Activated naive CD4-positive, alpha-beta T cell treated with anti-CD3 and anti-CD28 coated beads for 36 hours (primary cell): Measurements from ENCODE around the gene DCDC1. TPM values are rescaled to one million over a fixed set of nuclear protein-coding genes. Genes with fewer than 3 reads are reported as not detected.
"Not testable (repeated sequence)": the region's sequence is repeated elsewhere in the genome, so short reads cannot be mapped to it uniquely, and the experiment has no call there.

Experiments used
- CTCF ChIA-PET: fragments of 350-600 bp; sonication (Branson Sonifier 250); formaldehyde crosslinking; loops from one replicate; lab custom pipeline; 2021; ENCODE audit warnings: antibody characterized with exemption; lab: Charles Lee
- DNase-seq: peaks from one replicate; pipeline ENCODE4 v3.0.0-alpha.2; 2020
- H3K27ac Mint-ChIP-seq: one replicate; pipeline ENCODE4 v1.8.0; 2021; ENCODE audit warnings: mild to moderate bottlenecking, mixed read lengths
- H3K27me3 Mint-ChIP-seq: one replicate; pipeline ENCODE4 v1.8.0; 2021; ENCODE audit warnings: low read depth, mixed read lengths
- H3K36me3 Mint-ChIP-seq: one replicate; pipeline ENCODE4 v1.8.0; 2021; ENCODE audit warnings: low read depth, mixed read lengths
- H3K4me1 Mint-ChIP-seq: one replicate; pipeline ENCODE4 v1.8.0; 2021; ENCODE audit warnings: low read depth, mixed read lengths
- H3K4me3 Mint-ChIP-seq: one replicate; pipeline ENCODE4 v1.8.0; 2021; ENCODE audit warnings: mild to moderate bottlenecking, moderate library complexity, mixed read lengths
- H3K9me3 Mint-ChIP-seq: one replicate; pipeline ENCODE4 v1.8.0; 2021; ENCODE audit warnings: mixed read lengths
- intact Hi-C: fragments of 100-400 bp; cut with micrococcal nuclease; formaldehyde crosslinking; loops from one replicate; pipeline ENCODE4 v1.15.1; 2023
- total RNA-seq, 2 experiments: library from RNA; stranded (reverse); gene quantifications; one replicate each; pipeline ENCODE4 v1.2.3, GENCODE V29; 2021

The DCDC1 gene
- total RNA-seq, 2 experiments from 2014 or later, result 0.25 TPM; not detected in 1

DNA sequence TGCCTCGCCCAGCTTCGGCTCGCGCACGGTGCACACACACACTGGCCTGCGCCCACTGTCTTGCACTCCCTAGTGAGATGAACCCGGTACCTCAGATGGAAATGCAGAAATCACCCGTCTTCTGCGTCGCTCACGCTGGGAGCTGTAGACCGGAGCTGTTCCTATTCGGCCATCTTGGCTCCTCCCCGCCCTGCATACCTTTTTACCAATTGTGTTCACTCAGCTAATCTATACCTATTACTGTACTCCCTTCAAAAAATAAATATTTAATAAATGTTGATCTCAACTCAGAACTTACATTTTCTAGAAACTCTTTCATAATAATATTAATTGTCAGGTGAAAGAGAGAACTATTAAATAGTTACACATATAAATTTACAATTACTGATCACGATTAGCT is 48.0 kb downstream of the DCDC1 start:
- H3K36me3 Mint-ChIP-seq, DNase-seq, H3K4me1 Mint-ChIP-seq, CTCF ChIA-PET, H3K4me3 Mint-ChIP-seq, H3K9me3 Mint-ChIP-seq, H3K27ac Mint-ChIP-seq, intact Hi-C loops, H3K27me3 Mint-ChIP-seq: not testable (repeated sequence)

DNA sequence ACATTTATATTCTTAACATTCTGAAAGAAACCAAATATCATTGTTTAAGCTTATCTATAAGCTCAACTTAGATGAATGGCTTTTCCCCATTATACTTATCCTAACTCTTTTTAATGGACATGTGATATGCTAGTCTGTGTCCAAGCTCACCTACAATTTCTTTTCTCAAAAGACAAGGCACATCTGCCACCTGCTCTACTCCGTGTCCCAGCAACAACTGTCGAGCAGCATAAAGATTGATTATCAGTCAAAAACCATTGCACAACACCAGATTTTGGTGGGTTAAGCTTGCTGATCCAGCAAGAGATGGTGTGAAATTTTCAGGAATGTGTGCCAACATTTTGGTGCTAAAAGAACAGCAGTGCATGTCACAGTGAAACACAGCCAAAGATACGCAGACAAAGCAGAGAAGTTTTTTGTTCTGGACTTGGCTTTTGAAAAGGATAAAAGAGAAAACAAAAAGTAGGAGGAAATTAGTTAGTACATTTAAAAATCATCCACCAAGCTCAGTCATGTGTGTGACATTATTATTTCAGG is 65.8 kb downstream of the DCDC1 start:
- Mint-ChIP-seq H3K4me3 (no peak overlapping the region), H3K27me3 (peaks cover 4% of the 10 kb centered on the region), H3K27ac (no peak overlapping the region), H3K36me3 (no peaks in the 10 kb centered on the region), H3K9me3 (no peaks in the 10 kb centered on the region), H3K4me1 (no peaks in the 10 kb centered on the region)
- no peak for DNase-seq
- intact Hi-C loops, result no loop called here
- CTCF ChIA-PET, result no interaction called here

DNA sequence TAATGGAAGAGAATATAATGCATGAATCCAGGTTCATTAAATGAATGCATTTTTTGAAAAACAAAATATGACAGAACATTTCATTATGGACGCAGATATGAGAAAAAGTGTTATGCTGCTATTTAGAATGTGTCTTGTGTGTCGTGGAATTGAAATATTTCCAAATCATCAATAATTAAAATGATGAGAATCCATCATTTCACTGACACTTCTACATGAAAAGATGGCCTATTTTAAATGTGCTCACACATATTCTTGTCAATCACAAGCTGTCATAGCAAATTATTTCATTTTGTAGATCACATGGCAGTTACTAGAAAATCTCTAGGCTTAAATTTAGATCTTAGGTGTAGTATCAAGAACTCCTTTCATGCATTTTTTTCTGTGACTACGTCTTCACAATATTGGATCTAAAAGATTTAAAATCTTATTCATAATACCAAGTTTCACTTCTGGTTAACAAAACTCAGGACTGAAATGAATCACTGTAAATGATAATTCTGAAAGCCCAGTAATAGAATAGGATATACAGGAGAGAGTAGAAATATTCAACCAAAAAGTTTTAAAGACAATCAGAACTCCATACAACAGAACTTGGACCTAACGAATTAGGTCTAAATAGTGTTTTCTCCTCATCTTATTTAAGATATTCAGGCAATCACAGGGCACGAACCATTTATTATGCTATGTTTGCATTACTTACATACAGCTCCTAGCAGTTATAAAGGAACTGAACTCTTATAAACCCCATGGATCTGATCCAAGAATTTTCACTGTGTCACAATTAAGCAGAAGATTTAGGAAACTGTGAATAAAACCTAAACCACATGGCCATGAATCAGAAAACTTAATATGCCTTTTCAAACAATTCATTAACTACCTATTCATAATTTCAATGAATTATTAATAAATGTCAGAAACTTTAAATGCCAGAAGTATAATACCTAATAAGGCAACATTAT is 67.7 kb downstream of the DCDC1 start:
- CTCF ChIA-PET, result no interaction called here
- DNase-seq, result no peak
- no peaks in the 10 kb centered on the region for H3K9me3 Mint-ChIP-seq
- H3K27me3 Mint-ChIP-seq, result peaks cover 1% of the 10 kb centered on the region
- intact Hi-C loops, result no loop called here
- H3K4me1 Mint-ChIP-seq, result no peaks in the 10 kb centered on the region
- H3K4me3 Mint-ChIP-seq, result no peak overlapping the region
- H3K27ac Mint-ChIP-seq, result no peak overlapping the region
- no peaks in the 10 kb centered on the region for H3K36me3 Mint-ChIP-seq

DNA sequence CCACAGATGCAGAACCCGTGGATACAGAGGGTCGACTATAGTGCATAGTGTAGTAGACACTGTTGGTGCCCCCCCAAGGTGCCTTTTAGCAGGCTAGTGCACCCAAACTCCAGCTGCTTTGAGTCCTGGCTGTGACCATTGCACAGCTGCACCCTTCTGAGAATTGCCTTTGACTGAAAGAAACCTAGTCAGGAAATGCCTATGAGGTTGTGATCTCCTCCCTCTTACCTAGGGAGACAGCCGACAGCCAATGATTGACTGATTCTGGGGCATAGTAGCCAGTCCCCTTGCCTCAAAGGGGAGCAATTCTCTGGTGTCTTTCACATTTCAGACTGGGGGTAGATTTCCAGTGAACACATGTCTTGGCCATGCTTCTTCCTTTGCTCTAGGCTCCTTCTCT is 74.2 kb downstream of the DCDC1 start:
- Mint-ChIP-seq H3K27ac (no peak overlapping the region), H3K9me3 (no peaks in the 10 kb centered on the region), H3K4me3 (no peak overlapping the region), H3K27me3 (peaks cover 6% of the 10 kb centered on the region), H3K4me1 (no peaks in the 10 kb centered on the region), H3K36me3 (no peaks in the 10 kb centered on the region)
- CTCF ChIA-PET, result no interaction called here
- intact Hi-C loops, result no loop called here
- no peak for DNase-seq

DNA sequence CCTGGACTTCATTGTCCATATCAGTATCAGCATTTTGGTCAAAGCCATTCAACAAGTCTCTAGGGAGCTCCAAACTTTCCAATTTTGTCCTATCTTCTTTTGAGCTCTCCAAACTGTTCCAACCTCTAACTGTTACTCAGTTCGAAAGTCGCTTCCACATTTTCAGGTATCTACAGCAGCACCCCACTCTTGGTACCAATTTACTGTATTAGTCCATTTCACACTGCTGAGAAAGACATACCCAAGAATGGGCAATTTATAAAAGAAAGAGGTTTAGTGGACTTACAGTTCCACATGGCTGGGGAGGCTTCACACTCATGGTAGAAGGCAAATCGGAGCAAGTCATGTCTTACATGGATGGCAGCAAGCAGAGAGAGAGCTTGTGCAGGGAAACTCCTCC is 96.0 kb downstream of the DCDC1 start:
- CTCF ChIA-PET, result not testable (repeated sequence)

DNA sequence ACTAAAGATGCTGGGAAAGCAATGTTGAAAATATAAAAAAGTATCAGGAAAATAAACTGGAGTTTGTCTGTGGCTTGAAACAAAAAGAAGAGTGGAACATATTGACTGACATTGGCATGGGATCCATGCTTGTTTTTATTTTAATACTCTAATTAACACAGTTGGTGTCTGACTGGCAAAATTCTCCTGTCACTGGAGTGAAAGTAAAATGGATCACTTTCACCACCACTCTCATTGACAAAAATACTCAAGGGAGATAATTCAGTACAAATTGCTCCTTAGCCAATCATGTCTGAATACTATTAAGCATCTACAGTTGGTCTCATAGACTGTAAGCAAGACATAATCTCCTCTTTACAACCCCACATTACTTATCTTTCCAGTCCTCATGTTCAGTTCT is 101.8 kb downstream of the DCDC1 start:
- no peaks in the 10 kb centered on the region for H3K4me1 Mint-ChIP-seq
- H3K27ac Mint-ChIP-seq, result no peak overlapping the region
- peaks cover 2% of the 10 kb centered on the region for H3K27me3 Mint-ChIP-seq
- H3K9me3 Mint-ChIP-seq, result peaks cover 11% of the 10 kb centered on the region
- DNase-seq, result no peak
- CTCF ChIA-PET, result no interaction called here
- H3K36me3 Mint-ChIP-seq, result no peaks in the 10 kb centered on the region
- intact Hi-C loops, result no loop called here
- H3K4me3 Mint-ChIP-seq, result no peak overlapping the region

More for the DNA sequence above, 96.0 kb downstream of the DCDC1 start:
- H3K4me3 Mint-ChIP-seq, H3K36me3 Mint-ChIP-seq, H3K27ac Mint-ChIP-seq, H3K27me3 Mint-ChIP-seq, intact Hi-C loops, DNase-seq, H3K4me1 Mint-ChIP-seq: not testable (repeated sequence)
- H3K9me3 Mint-ChIP-seq, result peaks cover 25% of the 10 kb centered on the region

DNA sequence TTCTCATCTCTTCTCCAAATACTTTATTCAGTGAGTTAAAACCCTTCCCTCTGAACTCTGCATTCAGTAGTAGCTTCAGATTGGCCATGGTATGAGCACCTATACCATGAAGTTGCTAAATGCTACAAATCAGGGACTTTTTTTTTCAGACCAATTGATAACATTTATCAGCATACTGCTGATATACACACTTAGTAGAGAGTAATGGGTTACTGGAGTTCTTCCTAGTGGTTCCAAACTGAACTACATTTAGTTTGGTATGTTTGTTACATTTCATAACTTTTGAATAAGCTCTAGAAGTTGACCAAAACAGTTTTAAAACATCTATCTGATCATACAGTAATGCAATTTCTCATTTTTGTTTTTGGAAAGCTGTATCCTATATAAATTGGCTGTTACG is 104.7 kb downstream of the DCDC1 start:
- Mint-ChIP-seq H3K9me3 (peaks cover 1% of the 10 kb centered on the region), H3K4me3 (no peak overlapping the region), H3K27ac (no peak overlapping the region), H3K36me3 (no peaks in the 10 kb centered on the region), H3K27me3 (peaks cover 2% of the 10 kb centered on the region), H3K4me1 (no peaks in the 10 kb centered on the region)
- CTCF ChIA-PET, result no interaction called here
- intact Hi-C loops, result no loop called here
- no peak for DNase-seq

DNA sequence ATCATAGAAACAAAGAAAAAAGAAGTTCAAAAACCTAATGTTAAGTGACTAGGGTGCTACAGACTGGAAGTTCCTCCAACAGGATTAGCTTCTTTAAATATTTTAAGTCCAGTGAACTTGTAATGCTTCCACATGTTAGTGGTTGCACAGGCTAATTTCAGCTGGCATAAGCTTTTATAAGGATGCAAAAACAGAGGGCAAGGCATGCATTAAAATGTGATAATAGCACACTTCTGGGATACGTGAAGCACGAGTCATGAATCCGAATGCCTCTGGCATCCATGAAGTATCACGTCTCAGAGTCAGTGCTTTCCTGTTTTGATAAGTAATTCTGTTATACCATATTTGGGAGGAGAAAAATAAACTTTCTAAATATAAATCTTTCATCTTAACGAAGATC is 106.8 kb downstream of the DCDC1 start:
- Mint-ChIP-seq H3K27ac (no peak overlapping the region), H3K36me3 (no peaks in the 10 kb centered on the region), H3K27me3 (peaks cover 2% of the 10 kb centered on the region), H3K4me1 (no peaks in the 10 kb centered on the region), H3K4me3 (no peak overlapping the region), H3K9me3 (no peaks in the 10 kb centered on the region)
- intact Hi-C loops, result no loop called here
- no peak for DNase-seq
- CTCF ChIA-PET, result no interaction called here

DNA sequence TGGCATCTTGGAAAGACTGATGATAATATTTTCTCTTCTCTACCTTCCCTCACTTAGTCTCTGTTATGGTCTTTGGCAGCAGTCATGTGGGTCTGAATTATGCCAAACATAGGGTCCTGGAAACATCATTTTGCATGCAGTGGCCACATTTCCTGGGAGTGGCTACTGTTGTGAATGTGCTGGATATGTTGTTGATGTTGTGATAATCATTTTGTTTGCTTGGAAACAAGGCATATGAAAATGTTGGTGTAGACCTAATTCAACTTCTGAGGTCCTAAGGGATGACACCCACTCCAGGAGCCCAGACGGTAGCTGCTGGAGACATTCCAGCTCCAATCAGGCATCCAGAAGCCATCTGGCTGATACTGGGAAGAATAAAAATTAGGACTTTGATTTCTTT is 109.7 kb downstream of the DCDC1 start:
- CTCF ChIA-PET, result interaction anchor here (1.0 kb wide), 1 partner anchor 9 kb away, joined by 5 read pairs; no protein-coding TSS in a partner anchor
- intact Hi-C loops, result no loop called here
- no peaks in the 10 kb centered on the region for H3K36me3 Mint-ChIP-seq
- no peak for DNase-seq
- no peaks in the 10 kb centered on the region for H3K4me1 Mint-ChIP-seq
- no peaks in the 10 kb centered on the region for H3K27me3 Mint-ChIP-seq
- no peak overlapping the region for H3K27ac Mint-ChIP-seq
- no peak overlapping the region for H3K4me3 Mint-ChIP-seq
- H3K9me3 Mint-ChIP-seq, result no peaks in the 10 kb centered on the region

DNA sequence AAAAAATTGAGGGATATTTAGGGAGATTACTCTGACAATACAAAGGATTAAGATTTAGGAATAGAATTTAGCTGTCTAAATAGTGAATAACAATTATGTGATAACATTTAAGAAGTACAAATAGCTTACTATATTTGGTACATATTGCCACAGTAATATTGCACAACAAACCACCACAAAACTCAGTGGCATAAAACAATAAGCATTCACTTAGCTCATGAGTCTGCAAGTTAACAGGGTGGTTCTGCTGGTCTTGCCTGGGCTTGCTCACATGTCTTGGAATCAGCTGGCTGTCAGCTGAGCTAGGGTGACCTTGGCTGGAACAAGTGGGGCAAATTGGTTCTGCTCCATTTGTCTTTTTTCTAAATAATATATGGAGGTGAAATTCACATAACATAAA is 115.1 kb downstream of the DCDC1 start:
- no peak overlapping the region for H3K4me3 Mint-ChIP-seq
- CTCF ChIA-PET, result interaction anchor here (0.5 kb wide), 1 partner anchor 333 kb away, joined by 6 read pairs; no protein-coding TSS in a partner anchor
- no peak for DNase-seq
- no peaks in the 10 kb centered on the region for H3K4me1 Mint-ChIP-seq
- no peaks in the 10 kb centered on the region for H3K27me3 Mint-ChIP-seq
- no peak overlapping the region for H3K27ac Mint-ChIP-seq
- intact Hi-C loops, result no loop called here
- H3K9me3 Mint-ChIP-seq, result no peaks in the 10 kb centered on the region
- no peaks in the 10 kb centered on the region for H3K36me3 Mint-ChIP-seq

DNA sequence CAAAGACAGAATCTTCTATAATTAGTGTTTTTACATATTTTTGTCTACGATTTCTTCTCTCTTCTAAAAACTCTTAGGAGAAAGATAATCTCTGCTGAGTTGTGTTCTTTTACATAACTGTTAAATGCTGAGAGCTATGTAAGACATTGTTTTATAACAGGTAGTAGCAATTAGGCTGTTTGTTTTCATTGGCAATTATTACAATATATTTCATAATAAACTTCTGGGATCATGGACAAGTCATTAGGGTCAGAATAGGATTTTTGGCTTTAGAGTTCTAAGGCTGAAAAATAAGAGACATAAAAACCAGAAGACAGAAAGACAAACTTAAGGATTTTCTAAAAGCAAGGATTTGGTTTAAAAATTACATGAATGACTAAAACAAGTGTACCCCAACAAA is 120.8 kb downstream of the DCDC1 start:
- H3K4me1 Mint-ChIP-seq, result no peaks in the 10 kb centered on the region
- no peaks in the 10 kb centered on the region for H3K27me3 Mint-ChIP-seq
- DNase-seq, result no peak
- CTCF ChIA-PET, result no interaction called here
- intact Hi-C loops, result no loop called here
- no peaks in the 10 kb centered on the region for H3K9me3 Mint-ChIP-seq
- no peak overlapping the region for H3K4me3 Mint-ChIP-seq
- H3K36me3 Mint-ChIP-seq, result no peaks in the 10 kb centered on the region
- H3K27ac Mint-ChIP-seq, result no peak overlapping the region

DNA sequence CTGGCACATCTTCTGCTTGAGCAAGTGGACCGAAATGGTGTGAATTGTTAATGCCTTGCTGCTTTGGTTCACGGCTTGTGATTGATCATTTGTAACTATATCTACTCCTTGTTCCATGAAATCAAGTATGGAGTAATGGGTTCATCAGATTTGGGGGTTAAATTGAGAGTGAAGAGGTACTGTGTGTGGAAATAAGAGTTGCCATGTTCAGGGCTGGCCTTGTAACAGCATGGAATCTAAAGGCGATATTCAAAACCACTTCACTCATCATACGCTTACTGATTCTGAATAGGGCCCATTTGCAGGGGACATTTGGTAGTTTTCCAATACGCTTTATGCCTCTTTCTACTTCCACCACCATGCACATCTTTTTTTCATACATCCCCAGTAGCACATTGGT is 122.2 kb downstream of the DCDC1 start:
- no peak overlapping the region for H3K27ac Mint-ChIP-seq
- H3K36me3 Mint-ChIP-seq, result no peaks in the 10 kb centered on the region
- no peaks in the 10 kb centered on the region for H3K9me3 Mint-ChIP-seq
- intact Hi-C loops, result no loop called here
- CTCF ChIA-PET, result no interaction called here
- no peak overlapping the region for H3K4me3 Mint-ChIP-seq
- H3K4me1 Mint-ChIP-seq, result no peaks in the 10 kb centered on the region
- H3K27me3 Mint-ChIP-seq, result no peaks in the 10 kb centered on the region
- no peak for DNase-seq
